ENCODE results near the gene WDFY3. TPM values are rescaled to one million over a fixed set of nuclear protein-coding genes. Genes with fewer than 3 reads are reported as not detected.

WDFY3 gene
- total RNA-seq, 6 experiments from 2014 or later: 39.1 to 52.6 (median 48.3) TPM

- Mint-ChIP-seq H3K27ac (no peak overlapping the region), H3K4me1 (ENCODE audit: low read depth) (peaks cover 20% of the 10 kb centered on the region), H3K4me3 (no peak overlapping the region), H3K27me3 (ENCODE audit: insufficient read depth) (no peaks in the 10 kb centered on the region), H3K36me3 (ENCODE audit: low read depth) (peaks cover 12% of the 10 kb centered on the region), H3K9me3 (no peaks in the 10 kb centered on the region)
- no peak for DNase-seq
- TF ChIP-seq CTCF (IDR thresholded peaks at IDR 0.05): no peak
Measured at GRCh38 chr4:84730375-84730774, 236.1 kb downstream of the WDFY3 start.

GRCh38 chr4:84727491-84727890, 239.0 kb downstream of the WDFY3 start:
- Mint-ChIP-seq H3K4me1 (ENCODE audit: low read depth) (peaks cover 20% of the 10 kb centered on the region), H3K36me3 (ENCODE audit: low read depth) (peaks cover 22% of the 10 kb centered on the region), H3K27me3 (ENCODE audit: insufficient read depth) (no peaks in the 10 kb centered on the region), H3K4me3 (no peak overlapping the region), H3K9me3 (no peaks in the 10 kb centered on the region), H3K27ac (no peak overlapping the region)
- DNase-seq: no peak
- TF ChIP-seq CTCF (IDR thresholded peaks at IDR 0.05): no peak

GRCh38 chr4:84726356-84726755, 240.1 kb downstream of the WDFY3 start:
- Mint-ChIP-seq H3K9me3 (no peaks in the 10 kb centered on the region), H3K4me1 (ENCODE audit: low read depth) (peaks cover 20% of the 10 kb centered on the region), H3K36me3 (ENCODE audit: low read depth) (peaks cover 24% of the 10 kb centered on the region), H3K4me3 (no peak overlapping the region), H3K27me3 (ENCODE audit: insufficient read depth) (no peaks in the 10 kb centered on the region), H3K27ac (peak overlapping the region; percentile 54; the same call in 1 of the 2 replicates)
- peak; percentile 14 for DNase-seq
- TF ChIP-seq CTCF (IDR thresholded peaks at IDR 0.05): no peak

GRCh38 chr4:84722720-84723119, 243.8 kb downstream of the WDFY3 start:
- Mint-ChIP-seq H3K27ac (no peak overlapping the region), H3K9me3 (no peaks in the 10 kb centered on the region), H3K4me3 (no peak overlapping the region), H3K36me3 (ENCODE audit: low read depth) (peaks cover 36% of the 10 kb centered on the region), H3K4me1 (ENCODE audit: low read depth) (peaks cover 20% of the 10 kb centered on the region), H3K27me3 (ENCODE audit: insufficient read depth) (no peaks in the 10 kb centered on the region)
- no peak for DNase-seq
- no peak for TF ChIP-seq CTCF (IDR thresholded peaks at IDR 0.05)

- Mint-ChIP-seq H3K27me3 (ENCODE audit: insufficient read depth) (no peaks in the 10 kb centered on the region), H3K9me3 (no peaks in the 10 kb centered on the region), H3K4me3 (no peak overlapping the region), H3K27ac (no peak overlapping the region), H3K36me3 (ENCODE audit: low read depth) (peaks cover 28% of the 10 kb centered on the region), H3K4me1 (ENCODE audit: low read depth) (no peaks in the 10 kb centered on the region)
- DNase-seq: no peak
- no peak for TF ChIP-seq CTCF (IDR thresholded peaks at IDR 0.05)
Measured at GRCh38 chr4:84719115-84719514, 247.4 kb downstream of the WDFY3 start.

GRCh38 chr4:84718699-84719098, 247.8 kb downstream of the WDFY3 start:
- no peak for TF ChIP-seq CTCF (IDR thresholded peaks at IDR 0.05)
- Mint-ChIP-seq H3K27me3 (ENCODE audit: insufficient read depth) (no peaks in the 10 kb centered on the region), H3K36me3 (ENCODE audit: low read depth) (peaks cover 26% of the 10 kb centered on the region), H3K4me1 (ENCODE audit: low read depth) (no peaks in the 10 kb centered on the region), H3K9me3 (no peaks in the 10 kb centered on the region), H3K4me3 (no peak overlapping the region), H3K27ac (no peak overlapping the region)
- DNase-seq: no peak
